Caki2 (cell line): ENCODE measurements around the gene SLC22A4. TPM values are rescaled to one million over a fixed set of nuclear protein-coding genes. Genes with fewer than 3 reads are reported as not detected.

Experiments
- DNase-seq: peaks from one replicate; pipeline ENCODE4 v3.0.0-alpha.2; 2015; ENCODE audit warnings: low read depth
- in situ Hi-C: cut with HindIII; loops from 2 replicates; pipeline ENCODE4 v1.10.0; 2016; ENCODE audit warnings: low sequenced_read_pairs, low pct_unique_long_range_greater_than_20kb, mixed read lengths
- total RNA-seq: library from RNA; depleted of rRNA; stranded (reverse); fragments of >200 nt; shearing (Covaris generic); gene quantifications from 2 replicates; pipeline ENCODE4 v1.2.3, GENCODE V29; 2014; ENCODE audit warnings: low replicate concordance; rRNA removed

Gene SLC22A4
- total RNA-seq, 1 experiment from 2014 or later = not detected

DNA sequence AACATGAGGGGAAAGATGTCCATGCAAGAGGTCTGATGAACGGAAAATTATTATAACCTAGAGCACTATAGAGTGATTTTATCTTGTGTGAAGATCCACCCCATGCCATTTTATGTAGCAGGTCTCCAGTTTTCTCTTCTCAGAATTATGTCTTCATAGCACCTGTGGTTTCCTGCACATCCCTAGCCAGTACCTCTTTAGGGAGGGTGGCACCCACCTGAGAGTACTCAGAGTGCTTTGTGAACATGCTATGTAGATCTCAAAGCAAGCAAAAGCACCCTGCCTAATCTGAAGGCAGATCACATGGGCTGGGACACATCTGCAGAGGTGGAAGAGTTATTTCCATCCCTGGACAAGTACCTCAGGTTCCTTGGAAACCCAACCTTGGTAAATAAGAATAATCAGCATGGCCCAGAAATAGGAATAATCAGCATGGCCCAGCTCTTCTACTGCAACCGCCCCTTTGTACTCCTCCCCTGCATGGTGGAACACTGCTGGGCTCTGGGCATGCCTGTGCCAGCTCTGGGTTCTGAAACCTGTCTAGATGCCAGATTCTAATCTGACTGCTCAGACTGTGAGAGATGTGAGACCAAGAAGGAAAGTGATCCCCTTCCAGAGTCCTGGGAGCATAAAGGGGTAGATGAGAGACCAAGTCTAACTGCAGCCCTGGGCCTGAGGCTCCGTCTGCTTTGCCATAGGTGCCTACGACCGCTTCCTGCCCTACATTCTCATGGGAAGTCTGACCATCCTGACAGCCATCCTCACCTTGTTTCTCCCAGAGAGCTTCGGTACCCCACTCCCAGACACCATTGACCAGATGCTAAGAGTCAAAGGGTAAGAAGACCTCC is 99.0 kb downstream of the SLC22A4 start:
- in situ Hi-C loops = loop anchor here (25.0 kb wide), 1 partner anchor 94 kb away; the partner anchor contains the start of gene IRF1
- DNase-seq = no peak

Other genes with a start within 250 kb of the SLC22A4 start
- not detected in 2 replicates for gene IL3, start 233.7 kb upstream of the SLC22A4 start, total RNA-seq
- not detected in 2 replicates for gene CSF2, start 220.6 kb upstream of the SLC22A4 start, total RNA-seq
- gene P4HA2, start 66.5 kb upstream of the SLC22A4 start, total RNA-seq = 64.2 and 71.1 TPM in 2 replicates
- 1.4 TPM in 1 of 2 replicates, not detected in the other for gene PDLIM4, start 36.7 kb upstream of the SLC22A4 start, total RNA-seq
- gene SLC22A5, start 75.3 kb downstream of the SLC22A4 start, total RNA-seq = 19.7 and 36.8 TPM in 2 replicates
- gene IRF1, start 196.4 kb downstream of the SLC22A4 start, total RNA-seq = 12.2 and 19.7 TPM in 2 replicates
- not detected in 2 replicates for gene IL5, start 249.1 kb downstream of the SLC22A4 start, total RNA-seq